Uterus (tissue), 4 donors: ENCODE data around the gene ZMYND11. TPM values are rescaled to one million over a fixed set of nuclear protein-coding genes. Genes with fewer than 3 reads are reported as not detected.
"Not testable (repeated sequence)": the region's sequence is repeated elsewhere in the genome, so short reads cannot be mapped to it uniquely, and the experiment has no call there.

Experiments used
- DNase-seq, 2 donors: peaks; one replicate each; pipeline ENCODE4 v3.0.0-alpha.2; 2019 to 2020
- H3K27ac ChIP-seq, 2 donors: fragments of 200-600 bp; sonication (generic); 1 replicate in 1 of 2; 2 replicates in 1 of 2; pipeline ENCODE4 v1.5.1; 2016 to 2018
- H3K27me3 ChIP-seq, 2 donors: fragments of 200-600 bp; sonication (generic); one replicate each; pipeline ENCODE4 v1.5.1; 2018 to 2019; ENCODE audit warnings: control low read depth in 1 of 2
- H3K36me3 ChIP-seq, 2 donors: fragments of 200-600 bp; sonication (generic); one replicate each; pipeline ENCODE4 v1.5.1; 2019; ENCODE audit warnings: control low read depth in 1 of 2
- H3K4me1 ChIP-seq, 2 donors: fragments of 200-600 bp; sonication (generic); one replicate each; pipeline ENCODE4 v1.5.1; 2018 to 2019; ENCODE audit warnings: control low read depth in 1 of 2
- H3K4me3 ChIP-seq, 2 donors: fragments of 200-600 bp; sonication (generic); 1 replicate in 1 of 2; 2 replicates in 1 of 2; pipeline ENCODE4 v1.5.1; 2018 to 2019; ENCODE audit warnings: mild to moderate bottlenecking in 1 of 2
- H3K9me3 ChIP-seq, 2 donors: fragments of 200-600 bp; sonication (generic); one replicate each; pipeline ENCODE4 v1.5.1; 2019; ENCODE audit warnings: control low read depth in 1 of 2
- POLR2A ChIP-seq, 2 donors: fragments of 450-650 bp; IDR thresholded peaks; one replicate each; pipeline ENCODE4 v1.6.1; 2016; ENCODE audit warnings: antibody characterized with exemption in 2 of 2, mild to moderate bottlenecking in 1 of 2, moderate library complexity in 1 of 2
- intact Hi-C: fragments of 100-400 bp; cut with DNase I; formaldehyde crosslinking; loops from one replicate; pipeline ENCODE4 v1.15.1; 2023; ENCODE audit warnings: low total_unique reads
- total RNA-seq, 4 donors: library from RNA; depleted of rRNA in 3 of 4; stranded (reverse); fragments of >200 nt in 3 of 4; gene quantifications; one replicate each; pipeline versions ENCODE4 v1.1.0 to v1.2.4, GENCODE V29; 2014 to 2023
- TF ChIP-seq, protein P1 (sequence below), 4 experiments: fragments of 200-600 bp in 2 of 4; fragments of 450-650 bp in 2 of 4; sonication (generic) in 2 of 4; IDR thresholded peaks; one replicate each; pipeline ENCODE4 v1.5.1; 2016 to 2019; ENCODE audit warnings: antibody characterized with exemption in 4 of 4, mild to moderate bottlenecking in 2 of 4, moderate library complexity in 1 of 4
- donor health status: DM: yes; HTN: yes; CAD: no.

Gene ZMYND11
- total RNA-seq, 4 donors from 2014 or later = 54.1 to 122 (median 104) TPM

DNA sequence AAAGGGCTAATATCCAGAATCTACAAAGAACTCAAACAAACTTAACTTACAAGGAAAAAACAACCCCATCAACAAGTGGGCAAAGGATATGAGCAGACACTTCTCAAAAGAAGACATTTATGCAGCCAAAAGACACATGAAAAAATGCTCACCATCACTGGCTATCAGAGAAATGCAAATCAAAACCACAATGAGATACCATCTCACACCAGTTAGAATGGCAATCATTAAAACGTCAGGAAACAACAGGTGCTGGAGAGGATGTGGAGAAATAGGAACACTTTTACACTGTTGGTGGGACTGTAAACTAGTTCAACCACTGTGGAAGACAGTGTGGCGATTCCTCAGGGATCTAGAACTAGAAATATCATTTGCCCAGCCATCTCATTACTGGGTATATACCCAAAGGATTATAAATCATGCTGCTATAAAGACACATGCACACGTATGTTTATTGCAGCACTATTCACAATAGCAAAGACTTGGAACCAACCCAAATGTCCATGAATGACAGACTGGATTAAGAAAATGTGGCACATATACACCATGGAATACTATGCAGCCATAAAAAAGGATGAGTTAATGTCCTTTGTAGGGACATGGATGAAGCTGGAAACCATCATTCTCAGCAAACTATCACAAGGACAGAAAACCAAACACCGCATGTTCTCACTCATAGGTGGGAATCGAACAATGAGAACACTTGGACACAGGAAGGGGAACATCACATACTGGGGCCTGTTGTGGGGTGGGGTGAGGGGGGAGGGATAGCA, 130.7 kb downstream of the ZMYND11 start:
- DNase-seq, intact Hi-C loops: not testable (repeated sequence)

DNA sequence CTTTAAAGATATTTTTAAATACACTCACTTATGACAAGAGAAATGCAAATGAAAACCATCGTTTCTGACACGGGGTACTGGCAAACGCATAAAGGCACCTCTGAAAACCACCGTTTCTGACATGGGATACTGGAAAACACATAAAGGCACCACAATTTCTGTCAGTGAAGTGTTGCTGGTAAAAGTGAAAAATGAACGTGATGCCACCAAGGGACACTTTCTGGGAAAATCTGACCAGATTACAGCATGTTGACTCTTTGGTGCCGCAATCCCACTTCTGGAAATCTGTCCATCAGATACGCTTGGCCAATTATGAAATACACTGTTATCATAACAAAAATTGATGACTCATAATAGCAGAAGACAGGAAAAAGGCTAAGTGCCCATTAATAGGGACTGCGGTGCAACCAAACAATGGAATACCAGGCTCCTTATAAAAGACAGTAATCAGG, 131.7 kb downstream of the ZMYND11 start:
- no peaks in the 10 kb centered on the region for H3K4me1 ChIP-seq
- H3K9me3 ChIP-seq = no peaks in the 10 kb centered on the region
- intact Hi-C loops = no loop called here
- H3K36me3 ChIP-seq = no peaks in the 10 kb centered on the region
- DNase-seq = no peak
- H3K27me3 ChIP-seq = no peaks in the 10 kb centered on the region
- H3K4me3 ChIP-seq = no peak overlapping the region
- TF ChIP-seq POLR2A (IDR thresholded peaks at IDR 0.05) = no peak
- TF ChIP-seq, protein P1, sequence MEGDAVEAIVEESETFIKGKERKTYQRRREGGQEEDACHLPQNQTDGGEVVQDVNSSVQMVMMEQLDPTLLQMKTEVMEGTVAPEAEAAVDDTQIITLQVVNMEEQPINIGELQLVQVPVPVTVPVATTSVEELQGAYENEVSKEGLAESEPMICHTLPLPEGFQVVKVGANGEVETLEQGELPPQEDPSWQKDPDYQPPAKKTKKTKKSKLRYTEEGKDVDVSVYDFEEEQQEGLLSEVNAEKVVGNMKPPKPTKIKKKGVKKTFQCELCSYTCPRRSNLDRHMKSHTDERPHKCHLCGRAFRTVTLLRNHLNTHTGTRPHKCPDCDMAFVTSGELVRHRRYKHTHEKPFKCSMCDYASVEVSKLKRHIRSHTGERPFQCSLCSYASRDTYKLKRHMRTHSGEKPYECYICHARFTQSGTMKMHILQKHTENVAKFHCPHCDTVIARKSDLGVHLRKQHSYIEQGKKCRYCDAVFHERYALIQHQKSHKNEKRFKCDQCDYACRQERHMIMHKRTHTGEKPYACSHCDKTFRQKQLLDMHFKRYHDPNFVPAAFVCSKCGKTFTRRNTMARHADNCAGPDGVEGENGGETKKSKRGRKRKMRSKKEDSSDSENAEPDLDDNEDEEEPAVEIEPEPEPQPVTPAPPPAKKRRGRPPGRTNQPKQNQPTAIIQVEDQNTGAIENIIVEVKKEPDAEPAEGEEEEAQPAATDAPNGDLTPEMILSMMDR (IDR thresholded peaks at IDR 0.05) = no peak
- no peak overlapping the region for H3K27ac ChIP-seq

More for the DNA sequence above, 130.7 kb downstream of the ZMYND11 start:
- not testable (repeated sequence) for H3K9me3 ChIP-seq, H3K4me1 ChIP-seq, H3K27ac ChIP-seq, H3K36me3 ChIP-seq, H3K27me3 ChIP-seq, H3K4me3 ChIP-seq

DNA sequence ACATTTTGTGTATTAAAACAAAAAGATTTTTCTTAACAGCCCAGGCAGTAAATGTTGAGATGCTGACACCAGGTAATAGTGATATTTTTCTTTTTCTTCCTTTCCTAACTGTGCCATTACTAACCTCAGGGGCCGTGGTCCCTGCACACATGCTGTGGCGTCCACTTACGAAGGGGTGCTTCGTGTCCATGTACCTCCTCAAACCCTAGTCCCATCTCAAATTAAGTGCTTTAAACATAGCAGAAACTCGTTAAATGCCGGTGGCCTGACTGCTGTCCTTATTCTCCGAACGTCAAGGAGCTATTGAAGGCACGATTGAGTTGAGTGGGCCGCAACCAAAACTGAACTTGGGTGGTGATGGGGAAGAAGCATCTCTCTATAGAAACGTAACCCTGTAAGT, 132.4 kb downstream of the ZMYND11 start:
- Histone ChIP-seq H3K9me3 (no peaks in the 10 kb centered on the region), H3K36me3 (no peaks in the 10 kb centered on the region), H3K27me3 (no peaks in the 10 kb centered on the region), H3K4me1 (no peaks in the 10 kb centered on the region), H3K4me3 (no peak overlapping the region), H3K27ac (no peak overlapping the region)
- no peak for DNase-seq
- intact Hi-C loops = no loop called here
- TF ChIP-seq, protein P1 (IDR thresholded peaks at IDR 0.05) = no peak
- no peak for TF ChIP-seq POLR2A (IDR thresholded peaks at IDR 0.05)

DNA sequence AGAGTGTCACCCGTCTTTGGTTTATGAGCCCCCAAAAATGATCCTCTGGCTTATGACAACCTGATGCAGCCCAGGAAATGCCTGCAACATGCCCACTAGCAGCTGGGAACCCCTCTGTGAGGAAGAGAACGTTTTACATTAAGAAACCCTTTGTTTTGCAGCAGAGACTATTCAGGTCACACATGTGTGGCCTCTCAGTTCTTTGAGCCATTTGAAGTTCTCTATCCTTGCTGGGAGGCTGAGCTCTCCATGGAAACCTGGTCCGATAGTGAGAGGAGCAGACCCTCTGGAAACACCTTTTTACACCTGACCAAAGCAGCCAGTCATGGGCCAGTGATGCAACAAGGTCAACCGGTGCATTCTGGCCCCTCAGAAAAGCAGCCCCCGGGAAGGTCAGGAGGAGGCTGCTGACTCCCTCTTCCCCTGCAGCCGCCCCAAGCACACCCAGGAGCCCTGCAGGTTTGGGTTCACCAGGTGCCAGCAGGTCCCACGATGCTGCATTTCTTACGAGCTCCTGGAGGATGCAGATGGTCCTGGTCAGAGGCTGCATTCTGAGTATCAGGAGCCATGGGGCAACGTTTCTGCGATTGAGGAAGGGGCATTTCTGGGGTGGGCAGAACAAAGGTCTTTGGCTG, 134.3 kb downstream of the ZMYND11 start:
- no peak for TF ChIP-seq POLR2A (IDR thresholded peaks at IDR 0.05)
- TF ChIP-seq, protein P1 (IDR thresholded peaks at IDR 0.05) = no peak
- H3K9me3 ChIP-seq = no peaks in the 10 kb centered on the region
- H3K36me3 ChIP-seq = no peaks in the 10 kb centered on the region
- intact Hi-C loops = no loop called here
- H3K27me3 ChIP-seq = no peaks in the 10 kb centered on the region
- no peak for DNase-seq
- no peaks in the 10 kb centered on the region for H3K4me1 ChIP-seq
- no peak overlapping the region for H3K27ac ChIP-seq
- H3K4me3 ChIP-seq = no peak overlapping the region

DNA sequence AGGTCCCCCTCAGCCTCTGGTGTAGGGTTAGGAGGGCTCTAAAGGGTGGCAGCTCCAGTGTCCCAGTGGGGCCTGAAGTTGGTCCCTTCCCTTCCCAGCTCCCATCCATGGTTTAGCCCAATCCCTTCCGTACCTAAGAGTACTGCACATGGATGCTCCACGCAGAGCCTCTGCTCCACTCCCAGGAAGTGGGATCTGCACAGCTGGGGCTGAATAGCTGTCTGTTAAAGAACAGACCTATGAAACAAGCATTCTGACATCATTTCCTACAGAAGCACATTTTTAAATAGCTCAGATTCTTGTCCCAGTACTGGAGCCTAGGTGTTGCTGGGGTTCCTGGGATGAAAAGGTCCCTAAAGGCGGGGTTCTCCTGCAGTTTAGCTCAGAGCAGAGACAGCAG, 135.9 kb downstream of the ZMYND11 start:
- intact Hi-C loops = no loop called here
- Histone ChIP-seq H3K36me3 (no peaks in the 10 kb centered on the region), H3K4me3 (no peak overlapping the region), H3K27me3 (no peaks in the 10 kb centered on the region), H3K9me3 (no peaks in the 10 kb centered on the region), H3K4me1 (no peaks in the 10 kb centered on the region), H3K27ac (no peak overlapping the region)
- TF ChIP-seq POLR2A (IDR thresholded peaks at IDR 0.05) = no peak
- no peak for DNase-seq

DNA sequence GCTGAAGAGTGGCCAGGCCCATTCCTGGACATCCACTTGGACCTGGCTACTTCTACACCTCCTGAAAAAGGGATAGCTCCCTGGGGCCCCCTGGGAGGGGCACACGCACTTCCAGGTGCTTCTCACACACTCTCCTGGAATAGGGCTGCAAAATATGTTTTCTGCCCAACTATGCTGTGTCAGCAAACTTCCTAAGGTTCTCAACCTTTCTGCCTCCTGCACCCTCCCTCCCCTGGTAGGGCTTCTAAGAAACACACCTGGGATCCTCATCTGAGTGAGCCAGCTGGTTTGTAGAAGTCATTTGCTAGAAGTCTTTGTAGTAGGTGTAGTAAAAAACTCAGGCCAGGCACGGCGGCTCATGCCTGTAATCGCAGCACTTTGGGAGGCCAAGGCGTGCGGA, 136.5 kb downstream of the ZMYND11 start:
- H3K36me3 ChIP-seq = no peaks in the 10 kb centered on the region
- no peaks in the 10 kb centered on the region for H3K27me3 ChIP-seq
- H3K27ac ChIP-seq = no peak overlapping the region
- no peak for DNase-seq
- TF ChIP-seq POLR2A (IDR thresholded peaks at IDR 0.05) = no peak
- TF ChIP-seq, protein P1 (IDR thresholded peaks at IDR 0.05) = no peak
- H3K4me1 ChIP-seq = no peaks in the 10 kb centered on the region
- no peaks in the 10 kb centered on the region for H3K9me3 ChIP-seq
- H3K4me3 ChIP-seq = no peak overlapping the region
- intact Hi-C loops = no loop called here
